Prostate gland (tissue), 2 donors: ENCODE results near the gene LRRC8B. TPM values are rescaled to one million over a fixed set of nuclear protein-coding genes. Genes with fewer than 3 reads are reported as not detected.

Source experiments
- DNase-seq: peaks from one replicate; pipeline ENCODE4 v3.0.0-alpha.2; 2019; ENCODE audit warnings: low spot score
- H3K27ac ChIP-seq, 2 donors: fragments of 200-600 bp; sonication (generic); 2 replicates each; pipeline ENCODE4 v1.5.1; 2017 to 2019
- H3K27me3 ChIP-seq: fragments of 200-600 bp; sonication (generic); replicated peaks from 2 replicates; pipeline ENCODE4 v1.5.1; 2019; ENCODE audit not compliant: insufficient read depth
- H3K36me3 ChIP-seq, 2 donors: fragments of 200-600 bp; sonication (generic); 1 replicate in 1 of 2; 2 replicates in 1 of 2; pipeline versions ENCODE4 v1.5.1 to v1.8.1; 2017 to 2019
- H3K4me1 ChIP-seq: fragments of 200-600 bp; sonication (generic); replicated peaks from 2 replicates; pipeline ENCODE4 v1.5.1; 2019
- H3K4me3 ChIP-seq, 2 donors: fragments of 200-600 bp; sonication (generic); 2 replicates each; pipeline ENCODE4 v1.5.1; 2017 to 2019
- H3K9me3 ChIP-seq: fragments of 200-600 bp; sonication (generic); 2 replicates; pipeline ENCODE4 v1.5.1; 2017
- POLR2A ChIP-seq: fragments of 450-650 bp; IDR thresholded peaks from one replicate; pipeline ENCODE4 v1.6.1; 2016; ENCODE audit warnings: antibody characterized with exemption, mild to moderate bottlenecking
- POLR2AphosphoS5 ChIP-seq: sonication (generic); formaldehyde crosslinking; IDR thresholded peaks from one replicate; pipeline ENCODE4 v1.6.1; 2017; ENCODE audit warnings: antibody characterized with exemption
- WGBS: methylation state at CpG from one replicate; pipeline ENCODE4 v1.1.5; 2018; 5-methylcytosine and 5-hydroxymethylcytosine counted together
- intact Hi-C: fragments of 100-400 bp; cut with DNase I; formaldehyde crosslinking; loops from one replicate; pipeline ENCODE4 v1.14.2; 2022
- total RNA-seq, 2 donors: library from RNA; depleted of rRNA; stranded (reverse); fragments of >200 nt; gene quantifications; one replicate each; pipeline ENCODE4 v1.1.0, GENCODE V29; 2016
- TF ChIP-seq, protein P1 (sequence below), 4 experiments: fragments of 200-600 bp in 2 of 4; fragments of 450-650 bp in 2 of 4; sonication (generic) in 2 of 4; IDR thresholded peaks; 1 replicate in 3 of 4; 2 replicates in 1 of 4; pipeline ENCODE4 v1.5.1; 2016 to 2019; ENCODE audit warnings: antibody characterized with exemption in 4 of 4, mild to moderate bottlenecking in 2 of 4, moderate library complexity in 2 of 4

Gene LRRC8B
- total RNA-seq, 2 donors from 2014 or later, result 13.9 to 25.6 TPM

DNA sequence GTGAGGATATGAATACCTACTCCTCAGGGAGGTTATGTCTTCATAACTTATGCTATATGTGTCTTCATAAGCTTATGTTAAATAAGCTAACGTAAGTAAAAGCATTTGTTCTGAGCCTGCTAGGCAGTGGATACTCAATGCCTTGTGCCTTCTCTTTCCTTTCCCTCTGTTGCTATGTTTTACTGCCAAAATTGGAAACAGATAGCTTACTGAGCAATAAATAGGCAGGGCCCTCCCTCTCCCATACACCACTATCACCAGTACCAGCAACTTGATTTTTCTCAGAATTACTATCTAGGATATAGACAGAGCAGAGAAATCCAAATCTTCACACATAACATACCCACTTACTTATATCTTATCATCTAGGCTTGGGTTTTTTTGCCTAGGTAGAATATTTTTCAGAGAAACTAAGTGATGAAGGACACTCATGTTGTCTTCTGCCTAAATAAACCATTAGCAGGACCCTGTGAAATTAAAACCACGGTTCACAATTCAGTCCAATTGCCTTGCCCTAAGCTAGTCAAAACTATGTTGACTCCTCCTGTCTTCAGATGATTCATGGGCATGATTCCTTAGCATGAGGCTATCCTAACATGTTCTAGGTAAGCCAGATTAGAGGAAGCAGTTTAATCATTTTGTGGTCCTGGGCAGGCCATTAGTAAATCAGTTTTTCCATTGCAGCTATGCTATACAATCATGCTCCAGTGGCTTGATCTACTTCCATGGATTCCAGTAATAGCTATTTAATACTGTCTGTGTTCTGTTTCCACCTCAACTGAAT lies 92.4 kb downstream of the LRRC8B start:
- TF ChIP-seq POLR2A, result no peak
- TF ChIP-seq, protein P1, sequence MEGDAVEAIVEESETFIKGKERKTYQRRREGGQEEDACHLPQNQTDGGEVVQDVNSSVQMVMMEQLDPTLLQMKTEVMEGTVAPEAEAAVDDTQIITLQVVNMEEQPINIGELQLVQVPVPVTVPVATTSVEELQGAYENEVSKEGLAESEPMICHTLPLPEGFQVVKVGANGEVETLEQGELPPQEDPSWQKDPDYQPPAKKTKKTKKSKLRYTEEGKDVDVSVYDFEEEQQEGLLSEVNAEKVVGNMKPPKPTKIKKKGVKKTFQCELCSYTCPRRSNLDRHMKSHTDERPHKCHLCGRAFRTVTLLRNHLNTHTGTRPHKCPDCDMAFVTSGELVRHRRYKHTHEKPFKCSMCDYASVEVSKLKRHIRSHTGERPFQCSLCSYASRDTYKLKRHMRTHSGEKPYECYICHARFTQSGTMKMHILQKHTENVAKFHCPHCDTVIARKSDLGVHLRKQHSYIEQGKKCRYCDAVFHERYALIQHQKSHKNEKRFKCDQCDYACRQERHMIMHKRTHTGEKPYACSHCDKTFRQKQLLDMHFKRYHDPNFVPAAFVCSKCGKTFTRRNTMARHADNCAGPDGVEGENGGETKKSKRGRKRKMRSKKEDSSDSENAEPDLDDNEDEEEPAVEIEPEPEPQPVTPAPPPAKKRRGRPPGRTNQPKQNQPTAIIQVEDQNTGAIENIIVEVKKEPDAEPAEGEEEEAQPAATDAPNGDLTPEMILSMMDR (IDR thresholded peaks at IDR 0.05), result no peak
- no peak for TF ChIP-seq POLR2AphosphoS5
- 82% methylated on average over 2 of the region's 2 CpGs for WGBS
- no peak overlapping the region for H3K27ac ChIP-seq

DNA sequence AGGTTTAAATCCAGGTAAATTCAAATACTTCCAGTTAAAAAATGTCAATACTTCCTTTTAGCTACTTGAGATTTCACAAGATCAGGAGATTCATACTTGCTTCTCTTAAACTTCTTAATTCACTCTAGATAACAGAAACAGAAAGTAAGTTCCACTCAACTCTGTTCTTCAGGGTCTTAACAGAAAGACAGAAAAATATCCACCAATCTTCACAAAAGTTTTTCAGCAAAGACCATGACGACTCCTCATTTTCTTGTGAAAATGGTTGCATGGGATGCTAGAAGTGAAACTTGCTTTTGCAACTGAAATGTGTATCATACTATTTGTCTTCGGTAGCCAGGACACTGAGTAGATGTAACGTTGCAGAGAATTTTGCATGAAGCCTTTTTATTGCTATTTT lies 96.0 kb downstream of the LRRC8B start:
- H3K27me3 ChIP-seq, result no peaks in the 10 kb centered on the region
- no peak overlapping the region for H3K4me3 ChIP-seq
- no peak for DNase-seq
- no peaks in the 10 kb centered on the region for H3K4me1 ChIP-seq
- H3K36me3 ChIP-seq, result no peaks in the 10 kb centered on the region
- no peak overlapping the region for H3K27ac ChIP-seq
- 89% methylated on average over 3 of the region's 3 CpGs for WGBS
- TF ChIP-seq, protein P1 (IDR thresholded peaks at IDR 0.05), result no peak
- TF ChIP-seq POLR2AphosphoS5 (no peak), POLR2A (no peak)
- no peaks in the 10 kb centered on the region for H3K9me3 ChIP-seq
- intact Hi-C loops, result no loop called here

More for the DNA sequence above, 92.4 kb downstream of the LRRC8B start:
- Histone ChIP-seq H3K27me3 (no peaks in the 10 kb centered on the region), H3K36me3 (no peaks in the 10 kb centered on the region), H3K9me3 (no peaks in the 10 kb centered on the region), H3K4me1 (no peaks in the 10 kb centered on the region), H3K4me3 (no peak overlapping the region)
- DNase-seq, result no peak
- intact Hi-C loops, result no loop called here

DNA sequence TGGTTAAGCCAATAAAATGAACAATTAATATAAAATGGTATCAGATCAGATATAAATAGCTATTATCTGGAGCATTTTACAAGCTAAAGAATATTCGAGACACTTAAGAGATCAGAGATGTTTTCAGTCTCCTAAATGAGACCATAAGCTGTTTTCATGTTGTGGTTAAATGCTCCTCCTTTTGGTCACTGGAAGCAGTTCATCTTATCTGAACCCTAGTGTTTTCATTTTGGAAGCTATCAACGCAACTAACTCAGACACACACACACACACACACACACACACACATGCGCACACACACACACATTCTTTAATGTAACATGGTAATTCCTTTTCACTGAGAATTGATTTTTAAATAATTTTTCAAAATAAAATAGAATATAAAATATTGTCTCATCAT lies 98.3 kb downstream of the LRRC8B start:
- intact Hi-C loops, result no loop called here
- Histone ChIP-seq H3K36me3 (no peaks in the 10 kb centered on the region), H3K4me1 (no peaks in the 10 kb centered on the region), H3K27me3 (no peaks in the 10 kb centered on the region), H3K27ac (no peak overlapping the region), H3K4me3 (no peak overlapping the region), H3K9me3 (no peaks in the 10 kb centered on the region)
- DNase-seq, result no peak
- 75% methylated on average over 3 of the region's 3 CpGs for WGBS
- no peak for TF ChIP-seq POLR2A
- TF ChIP-seq POLR2AphosphoS5, result no peak
- TF ChIP-seq, protein P1 (IDR thresholded peaks at IDR 0.05), result no peak

DNA sequence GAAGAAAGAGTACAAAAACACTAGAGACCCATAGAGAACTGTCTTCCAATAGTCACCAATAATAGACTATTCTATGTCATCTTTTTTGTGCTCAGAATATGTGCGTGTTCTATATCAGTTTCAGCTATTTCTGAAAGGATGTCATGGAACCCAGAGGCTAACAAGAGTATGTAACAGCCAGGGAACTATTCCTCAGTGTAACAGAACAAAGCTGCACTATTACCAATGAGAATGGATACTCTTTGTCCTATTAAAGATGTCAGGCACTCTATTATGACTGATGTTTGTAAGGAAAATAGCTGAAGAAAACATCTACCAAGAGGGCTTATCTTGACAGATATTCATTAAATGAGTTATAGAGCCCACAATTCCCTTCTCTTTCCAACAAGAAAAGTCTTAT lies 99.7 kb downstream of the LRRC8B start:
- H3K9me3 ChIP-seq, result no peaks in the 10 kb centered on the region
- no peak for DNase-seq
- TF ChIP-seq, protein P1 (IDR thresholded peaks at IDR 0.05), result no peak
- no peak for TF ChIP-seq POLR2AphosphoS5
- TF ChIP-seq POLR2A, result no peak
- H3K27me3 ChIP-seq, result no peaks in the 10 kb centered on the region
- no peaks in the 10 kb centered on the region for H3K36me3 ChIP-seq
- no peaks in the 10 kb centered on the region for H3K4me1 ChIP-seq
- H3K27ac ChIP-seq, result no peak overlapping the region
- intact Hi-C loops, result no loop called here
- no peak overlapping the region for H3K4me3 ChIP-seq
- WGBS, result 91% methylated on average over 1 of the region's 1 CpG

DNA sequence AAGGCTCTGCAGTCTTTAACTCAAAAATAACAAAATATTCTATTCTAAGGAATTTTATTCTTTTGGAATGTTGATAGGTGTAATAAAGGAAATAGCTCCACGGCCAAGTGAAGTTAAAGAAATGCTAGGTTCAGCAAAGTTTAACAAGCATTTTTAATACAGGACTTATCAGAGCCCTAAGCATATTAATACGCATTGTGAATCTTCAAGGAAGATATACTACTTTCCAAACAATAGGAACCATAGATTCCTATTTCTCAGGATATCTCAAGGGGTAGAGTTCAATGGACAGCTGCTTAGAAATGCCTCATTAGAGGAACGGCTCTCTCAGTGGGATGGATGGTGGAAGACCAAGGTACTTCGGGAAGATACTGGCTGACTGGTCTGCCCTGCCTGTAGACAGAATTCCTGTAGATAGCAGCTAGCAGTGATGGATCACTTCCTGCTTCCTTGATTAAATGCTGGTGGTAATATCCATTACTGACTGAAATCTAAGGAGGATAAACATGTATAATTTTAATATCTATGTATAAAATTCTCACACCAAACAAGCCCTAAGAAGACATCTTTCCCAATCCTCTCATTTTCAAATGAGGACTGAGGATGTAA lies 100.2 kb downstream of the LRRC8B start:
- no peaks in the 10 kb centered on the region for H3K4me1 ChIP-seq
- 79% methylated on average over 4 of the region's 4 CpGs for WGBS
- no peak overlapping the region for H3K27ac ChIP-seq
- H3K27me3 ChIP-seq, result no peaks in the 10 kb centered on the region
- H3K4me3 ChIP-seq, result no peak overlapping the region
- no peak for DNase-seq
- TF ChIP-seq POLR2A (no peak), POLR2AphosphoS5 (no peak)
- TF ChIP-seq, protein P1 (IDR thresholded peaks at IDR 0.05), result no peak
- intact Hi-C loops, result no loop called here
- no peaks in the 10 kb centered on the region for H3K36me3 ChIP-seq
- H3K9me3 ChIP-seq, result no peaks in the 10 kb centered on the region
